NCI-H187 (cell line): ENCODE results near the gene CCDC185.

Experiments
- DNase-seq, 2 experiments: peaks; one replicate each; lab custom pipeline; 2025; lab: John Stamatoyannopoulos, UW

CCDC185 gene

GRCh38 chr1:223437151-223437550 lies 43.9 kb downstream of the CCDC185 start:
- no peak for DNase-seq

GRCh38 chr1:223443397-223443796 lies 50.2 kb downstream of the CCDC185 start:
- DNase-seq = no peak

- no peak for DNase-seq
These were observed 51.2 kb downstream of the CCDC185 start for GRCh38 chr1:223444411-223444810.
